Stimulated activated CD8-positive, alpha-beta memory T cell treated with anti-CD3 and anti-CD28 coated beads, Interleukin-4, amount 100 ng/mL, for 1 hour (primary cell): ENCODE measurements around the gene SHLD1.
"Not testable (repeated sequence)": the region's sequence is repeated elsewhere in the genome, so short reads cannot be mapped to it uniquely, and the experiment has no call there.

Experiments used
- DNase-seq, 2 donors: peaks; one replicate each; pipeline ENCODE4 v3.0.0-alpha.2; 2020; ENCODE audit warnings: low read depth in 2 of 2, low spot score in 1 of 2

The SHLD1 gene, protein sequence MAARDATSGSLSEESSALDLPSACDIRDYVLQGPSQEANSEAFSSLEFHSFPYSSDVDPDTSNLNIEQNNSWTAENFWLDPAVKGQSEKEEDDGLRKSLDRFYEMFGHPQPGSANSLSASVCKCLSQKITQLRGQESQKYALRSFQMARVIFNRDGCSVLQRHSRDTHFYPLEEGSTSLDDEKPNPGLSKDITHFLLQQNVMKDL

DNA sequence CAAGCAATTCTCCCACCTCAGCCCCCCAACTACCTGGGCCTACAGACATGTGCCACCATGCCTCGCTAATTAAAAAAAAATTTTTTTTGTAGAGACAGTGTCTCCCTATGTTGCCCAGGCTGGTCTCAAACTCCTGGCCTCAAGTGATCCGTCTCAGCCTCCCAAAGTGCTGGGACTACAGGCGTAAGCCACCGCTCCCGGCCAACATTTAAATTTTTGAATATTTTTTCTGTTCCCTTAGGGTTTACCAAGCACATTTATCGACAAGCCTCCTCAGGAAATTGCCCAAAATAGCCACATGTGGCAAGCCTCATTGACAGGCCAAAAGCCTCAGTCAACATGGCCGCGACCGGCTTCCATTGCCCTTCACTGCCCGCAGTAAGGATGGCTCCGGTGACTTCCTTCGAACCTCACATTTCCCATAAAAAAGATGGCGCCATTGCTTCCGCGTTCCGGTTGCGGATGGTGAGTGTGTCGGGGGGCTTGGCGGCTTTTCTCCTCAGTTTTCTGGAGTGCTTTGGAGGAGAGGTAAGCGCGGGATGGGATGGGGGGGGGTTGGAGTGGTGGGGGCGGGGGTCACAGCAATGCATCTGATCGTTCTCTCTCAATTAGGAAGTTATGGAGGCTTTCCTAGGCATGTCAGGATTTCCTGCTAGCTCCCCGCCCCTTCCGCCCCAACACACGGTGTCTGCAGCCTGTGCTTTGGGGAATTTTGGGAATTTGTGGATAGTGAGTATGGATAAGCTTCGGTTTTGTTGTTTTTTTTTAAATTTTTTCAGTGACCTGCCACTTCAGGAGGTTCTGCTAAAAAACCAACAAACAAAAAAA, at the start of gene SHLD1:
SHLD1 (plus strand) TSS at position 450 of the 828 bp plus-strand sequence. CDS start 22,465 bp downstream, outside the sequence.
- peak; percentile 52 to 65 for DNase-seq

DNA sequence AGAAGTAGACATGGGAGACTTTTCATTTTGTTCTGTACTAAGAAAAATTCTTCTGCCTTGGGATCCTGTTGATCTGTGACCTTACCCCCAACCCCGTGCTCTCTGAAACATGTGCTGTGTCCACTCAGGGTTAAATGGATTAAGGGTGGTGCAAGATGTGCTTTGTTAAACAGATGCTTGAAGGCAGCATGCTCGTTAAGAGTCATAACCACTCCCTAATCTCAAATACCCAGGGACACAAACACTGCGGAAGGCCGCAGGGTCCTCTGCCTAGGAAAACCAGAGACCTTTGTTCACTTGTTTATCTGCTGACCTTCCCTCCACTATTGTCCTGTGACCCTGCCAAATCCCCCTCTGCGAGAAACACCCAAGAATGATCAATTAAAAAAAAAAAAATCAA, 47.9 kb upstream of the SHLD1 start:
- DNase-seq: not testable (repeated sequence)

DNA sequence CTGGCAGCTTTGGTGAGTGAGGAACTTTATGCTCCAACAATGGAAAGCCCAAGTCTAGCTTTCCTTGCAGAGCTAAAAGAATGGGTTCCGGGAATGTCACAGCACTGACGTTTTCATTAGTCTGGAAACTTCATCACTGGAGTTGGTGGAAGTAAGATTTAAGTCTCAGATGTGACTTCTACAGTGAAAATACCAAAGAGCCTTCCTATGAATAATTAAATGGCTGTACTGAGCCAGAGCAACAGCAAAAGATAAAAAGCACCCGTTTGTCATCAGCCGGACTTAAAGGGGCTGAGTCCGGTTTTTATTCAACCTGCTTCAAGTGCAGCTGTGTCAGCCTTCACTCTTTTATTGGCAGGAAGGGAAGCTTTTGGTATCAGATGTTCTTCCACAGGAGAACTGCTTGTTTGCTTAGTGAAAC, 46.5 kb upstream of the SHLD1 start:
- no peak for DNase-seq

DNA sequence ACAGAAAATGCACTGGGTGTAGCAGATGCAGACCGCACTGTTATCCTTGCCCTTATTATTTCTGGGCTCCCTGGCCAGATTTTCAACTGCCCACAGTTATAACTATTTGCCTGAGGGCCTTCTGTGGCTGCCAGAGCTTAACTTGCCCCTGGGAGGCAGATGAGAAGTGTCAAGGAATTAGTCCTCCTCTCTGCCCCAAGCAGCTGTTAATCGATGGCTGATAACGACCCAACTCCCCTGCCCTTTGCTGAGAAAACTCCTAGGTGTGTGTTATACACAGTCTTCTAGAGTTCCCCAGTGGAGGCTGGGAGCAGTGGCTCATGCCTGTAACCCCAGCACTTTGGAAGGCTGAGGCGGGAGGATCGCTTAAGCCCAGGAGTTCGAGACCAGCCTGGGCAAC, 44.4 kb upstream of the SHLD1 start:
- no peak for DNase-seq

DNA sequence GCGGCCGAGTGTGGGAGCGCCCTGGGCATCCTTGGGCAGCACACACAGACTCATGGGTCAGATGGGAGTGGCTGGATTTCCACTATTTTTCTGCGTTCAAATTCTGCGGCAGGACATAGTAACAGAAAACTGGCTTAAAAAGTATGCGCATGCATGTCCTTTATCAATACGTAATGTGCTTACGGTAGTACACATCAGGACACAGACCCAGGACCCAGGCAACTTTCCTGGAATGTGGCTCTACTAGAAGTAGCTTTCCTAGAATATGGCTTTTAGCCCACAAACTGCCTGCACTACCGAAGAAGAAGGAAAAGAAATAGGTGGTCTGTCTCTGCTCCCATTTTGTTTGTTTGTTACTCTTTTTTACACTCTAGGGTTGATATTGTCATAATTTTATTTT, 43.4 kb upstream of the SHLD1 start:
- no peak for DNase-seq

DNA sequence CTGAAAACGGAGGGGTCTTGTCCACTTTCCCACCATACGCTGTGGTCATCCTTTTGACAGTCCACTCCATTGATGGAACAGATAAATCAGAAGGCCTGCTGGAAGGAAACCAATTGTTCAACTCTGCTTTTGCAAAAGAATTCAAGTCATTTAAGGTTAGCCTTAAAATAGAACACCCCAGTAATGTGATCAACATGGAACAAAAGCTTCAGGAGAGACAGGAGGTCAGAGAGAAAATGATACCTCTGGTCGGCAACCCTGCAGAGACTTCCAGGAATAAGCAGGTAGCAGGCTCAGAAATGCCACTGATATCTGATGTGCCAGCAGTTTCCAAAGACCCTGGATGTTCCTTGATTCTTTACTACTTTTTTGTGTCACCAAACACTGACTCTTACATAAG, 39.6 kb upstream of the SHLD1 start:
- DNase-seq: no peak

DNA sequence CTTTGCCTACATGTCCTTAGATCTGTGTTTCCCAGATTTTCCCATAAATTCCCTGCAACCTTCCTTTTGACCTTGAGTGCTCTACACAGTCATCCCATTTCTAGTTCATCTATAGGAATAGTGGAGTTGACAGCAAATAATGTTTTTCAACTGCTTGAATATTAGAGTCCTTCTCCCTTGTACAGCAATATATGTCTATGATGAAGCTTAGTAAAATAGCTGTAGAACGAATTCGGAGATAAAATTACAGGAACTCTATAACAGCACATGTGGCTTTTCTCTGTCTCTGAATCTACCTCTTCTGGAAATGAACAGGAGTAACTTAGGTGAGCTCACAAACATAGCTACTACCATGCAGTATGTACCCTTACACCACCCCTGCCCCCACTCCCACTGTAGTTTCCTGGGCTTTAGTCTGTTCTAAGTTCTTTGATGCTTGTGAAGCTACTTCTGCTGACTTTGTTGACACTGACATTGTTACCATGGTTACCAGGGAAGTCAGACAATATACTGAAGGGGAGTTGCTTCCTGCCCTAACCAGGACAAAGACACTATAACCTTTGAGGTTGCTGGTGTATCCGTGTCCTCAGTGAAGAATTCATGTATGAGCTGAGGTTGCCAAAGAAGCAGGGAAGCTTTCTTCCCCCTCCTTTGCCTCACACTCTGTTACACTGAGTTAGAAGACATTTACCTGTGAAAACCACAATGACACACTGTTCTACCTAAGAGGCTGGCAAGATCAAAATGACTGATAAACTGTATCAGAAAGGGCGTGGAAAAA, 35.8 kb upstream of the SHLD1 start:
- peak in 1 of 2 donors; percentile 57 for DNase-seq

DNA sequence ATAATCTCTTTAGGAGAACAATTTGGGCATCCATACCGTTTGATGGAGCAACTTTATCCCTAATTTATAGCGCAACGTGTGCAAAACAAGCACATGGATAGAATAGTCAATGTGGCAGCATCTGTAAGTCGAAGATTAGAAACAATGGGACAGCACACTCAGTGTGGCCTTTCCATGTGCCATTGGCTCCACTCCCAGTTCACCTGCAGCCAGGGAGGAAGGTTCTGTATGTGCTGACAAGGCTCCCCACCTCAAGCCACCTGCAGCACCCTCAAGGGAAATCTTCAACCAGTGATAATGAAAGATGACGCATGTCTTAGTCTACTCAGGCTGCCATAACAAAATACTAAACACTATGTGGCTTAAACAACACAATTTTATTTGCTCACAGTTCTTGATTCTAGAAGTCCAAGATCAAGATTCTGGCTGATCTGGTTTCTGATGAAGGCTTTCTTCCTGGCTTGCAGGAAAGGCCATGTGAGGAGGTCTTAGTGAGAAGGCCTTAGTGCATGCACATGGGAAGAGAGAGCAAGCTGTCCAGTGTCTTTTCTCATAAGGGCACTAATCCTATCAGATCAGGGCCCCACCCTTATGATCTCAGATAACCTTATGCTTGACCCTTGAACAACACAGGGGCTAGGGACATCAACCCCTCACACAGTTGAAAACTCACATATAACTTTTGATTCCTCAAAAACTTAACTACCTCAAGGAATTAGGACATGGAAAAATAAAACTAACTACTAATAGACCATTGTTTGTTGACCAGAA, 34.9 kb upstream of the SHLD1 start:
- DNase-seq: no peak

DNA sequence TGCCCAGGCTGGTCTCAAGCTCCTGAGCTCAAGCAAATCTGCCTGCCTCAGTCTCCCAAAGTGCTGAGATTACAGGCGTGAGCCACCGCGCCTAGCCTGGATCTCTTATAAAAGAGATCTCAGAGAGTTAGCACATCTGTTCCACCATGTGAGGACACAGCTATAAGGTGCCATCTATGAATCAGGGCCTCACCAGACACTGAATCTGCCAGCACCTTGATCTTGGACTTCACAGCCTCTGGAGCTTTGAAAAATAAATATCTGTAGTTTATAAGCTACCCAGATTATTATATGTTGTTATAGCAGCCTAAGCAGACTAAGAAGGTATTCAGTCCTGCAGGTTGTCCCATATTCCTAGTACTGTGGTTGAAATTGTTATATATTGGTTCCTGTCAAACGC, 33.2 kb upstream of the SHLD1 start:
- DNase-seq: no peak

DNA sequence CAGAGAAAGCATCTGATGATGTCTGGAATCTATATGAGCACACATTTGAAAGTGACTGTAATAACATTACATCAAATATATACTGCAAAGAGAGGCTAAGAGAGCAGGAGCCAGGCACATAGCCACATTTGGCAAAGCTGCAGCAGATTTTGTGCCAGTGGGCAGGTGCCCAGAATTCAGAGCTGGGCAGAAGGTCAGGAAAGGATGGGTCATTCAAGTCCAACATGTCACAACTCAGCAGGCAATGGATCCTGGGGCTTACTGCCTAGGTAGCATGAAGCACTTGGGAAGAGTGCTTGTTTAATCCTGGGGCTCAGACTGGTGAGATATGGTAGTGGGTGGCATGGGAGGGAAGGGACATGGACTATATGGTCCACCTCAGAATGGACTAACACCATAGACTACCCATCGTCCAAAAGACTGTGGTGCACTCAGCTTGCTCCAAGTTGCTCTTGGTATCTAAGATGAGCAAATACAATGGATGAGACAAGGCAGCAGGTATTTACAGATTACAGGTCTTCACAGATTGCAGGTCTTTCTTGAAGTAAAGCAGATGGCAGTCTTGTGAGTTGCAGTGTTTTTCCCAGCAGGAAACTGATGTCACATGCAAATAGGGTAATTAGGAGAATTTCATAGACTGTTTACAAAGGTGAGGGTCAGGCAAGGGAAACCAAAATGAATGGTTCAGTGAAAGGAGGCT, 31.2 kb upstream of the SHLD1 start:
- DNase-seq: no peak

DNA sequence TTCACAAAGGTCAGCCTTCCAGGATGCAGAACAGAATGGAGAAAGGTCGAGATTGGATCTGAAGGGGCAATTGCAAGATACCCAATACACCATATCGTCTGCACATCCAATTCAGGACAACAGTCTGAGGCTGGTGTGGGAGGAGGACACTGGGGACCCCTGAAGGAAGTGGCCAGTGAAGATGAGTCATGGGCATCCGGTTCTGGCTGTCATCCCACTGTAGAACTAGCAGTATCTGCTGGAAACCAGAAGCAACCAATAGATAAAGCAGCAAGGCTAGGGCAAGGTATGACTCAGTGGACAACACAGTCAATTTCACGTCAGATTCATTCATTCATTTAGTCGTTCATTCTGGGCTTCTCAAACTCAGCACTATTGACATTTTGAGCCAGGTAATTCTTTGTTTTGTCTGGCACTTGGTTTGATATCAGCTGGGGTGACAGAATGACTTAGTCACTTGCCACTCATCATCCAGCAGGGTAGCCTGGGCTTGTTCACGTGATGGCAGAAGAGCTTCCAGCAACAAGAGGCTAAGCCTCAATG, 30.3 kb upstream of the SHLD1 start:
- no peak for DNase-seq

DNA sequence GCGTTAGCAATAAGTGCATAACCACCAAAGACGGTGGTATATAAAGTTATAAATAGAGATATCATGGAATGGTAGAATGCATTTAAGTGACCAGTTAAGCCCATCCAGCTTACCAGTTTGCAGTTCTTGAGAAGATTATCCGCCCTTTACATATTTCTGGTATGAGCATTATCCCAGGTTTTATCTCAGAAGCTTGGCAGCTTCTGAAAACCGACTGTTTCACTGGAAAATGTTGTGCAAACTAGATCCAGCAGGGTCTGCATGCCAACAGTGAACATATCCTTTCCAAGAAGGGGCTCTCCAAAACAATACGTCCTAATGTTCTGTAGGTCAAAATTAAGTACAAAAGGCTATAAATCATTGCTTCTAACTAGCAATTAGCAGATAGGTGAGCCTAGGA, 29.5 kb upstream of the SHLD1 start:
- DNase-seq: no peak

DNA sequence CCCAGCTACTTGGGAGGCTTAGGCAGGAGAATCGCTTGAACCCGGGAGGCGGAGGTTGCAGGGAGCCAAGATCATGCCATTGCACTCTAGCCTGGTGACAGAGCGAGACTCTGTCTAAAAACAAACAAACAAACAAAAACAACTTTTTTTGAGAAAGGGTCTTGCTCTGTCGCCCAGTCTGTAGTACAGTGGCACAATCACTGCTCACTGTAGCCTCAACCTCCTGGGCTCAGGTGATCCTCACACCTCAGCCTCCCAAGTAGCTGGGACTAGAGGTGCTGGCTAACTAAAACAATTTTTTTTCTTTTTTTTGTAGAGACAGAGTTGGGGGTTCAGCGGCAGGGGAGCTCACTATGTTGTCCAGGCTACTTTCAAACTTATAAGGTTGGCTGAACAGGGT, 28.8 kb upstream of the SHLD1 start:
- not testable (repeated sequence) for DNase-seq

DNA sequence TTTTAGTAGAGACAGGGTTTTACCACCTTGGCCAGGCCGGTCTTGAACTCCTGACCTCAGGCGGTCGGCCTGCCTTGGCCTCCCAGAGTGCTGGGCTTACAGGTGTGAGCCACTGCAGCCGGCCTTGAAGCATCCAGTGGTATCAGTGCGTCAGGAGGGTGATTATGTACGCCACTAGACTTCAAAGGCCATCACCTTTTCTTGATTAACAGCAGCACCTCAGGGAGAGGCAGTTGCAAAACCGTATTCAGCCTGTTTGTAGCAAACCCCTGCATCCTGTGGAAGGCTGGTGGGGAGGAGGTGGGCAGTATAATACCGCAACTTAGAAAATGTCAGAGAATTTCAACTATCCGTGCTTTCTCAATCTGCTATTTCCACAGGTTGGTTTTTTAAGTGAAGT, 27.3 kb upstream of the SHLD1 start:
- DNase-seq: no peak

DNA sequence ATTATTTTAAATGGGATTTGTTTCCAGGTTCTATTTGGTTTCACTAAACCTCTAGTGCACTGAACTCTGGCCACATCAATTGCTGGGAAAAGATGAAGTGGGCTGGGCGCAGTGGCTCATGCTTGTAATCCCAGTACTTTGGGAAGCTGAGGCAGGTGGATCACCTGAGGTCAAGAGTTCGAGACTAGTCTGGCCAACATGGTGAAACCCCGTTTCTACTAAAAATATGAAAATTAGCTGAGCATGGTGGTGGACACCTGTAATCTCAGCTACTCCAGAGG, 25.1 kb upstream of the SHLD1 start:
- not testable (repeated sequence) for DNase-seq

DNA sequence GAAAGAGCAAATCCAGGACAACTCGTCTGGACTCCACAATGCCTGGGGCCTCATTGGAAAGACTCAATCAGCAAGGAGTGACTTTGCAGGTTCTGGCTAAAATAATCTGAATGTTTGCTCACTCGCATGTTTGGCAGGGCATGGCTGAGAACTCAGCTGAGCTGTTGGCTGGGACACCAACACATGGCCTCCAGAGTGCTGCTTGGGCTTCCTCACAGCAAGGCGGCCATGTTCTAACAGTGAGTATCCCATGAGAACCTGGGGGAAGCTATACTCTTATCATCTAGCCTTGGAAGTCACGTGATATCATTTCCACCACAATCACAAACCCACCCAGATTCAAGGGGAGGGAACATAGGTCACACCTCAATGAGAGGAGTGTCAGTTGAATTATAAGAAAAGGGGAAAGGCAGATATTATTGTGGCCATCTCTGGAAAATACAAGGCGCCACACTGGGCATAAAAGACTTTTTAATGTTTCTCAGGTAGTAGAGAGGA, 23.1 kb upstream of the SHLD1 start:
- DNase-seq: no peak

DNA sequence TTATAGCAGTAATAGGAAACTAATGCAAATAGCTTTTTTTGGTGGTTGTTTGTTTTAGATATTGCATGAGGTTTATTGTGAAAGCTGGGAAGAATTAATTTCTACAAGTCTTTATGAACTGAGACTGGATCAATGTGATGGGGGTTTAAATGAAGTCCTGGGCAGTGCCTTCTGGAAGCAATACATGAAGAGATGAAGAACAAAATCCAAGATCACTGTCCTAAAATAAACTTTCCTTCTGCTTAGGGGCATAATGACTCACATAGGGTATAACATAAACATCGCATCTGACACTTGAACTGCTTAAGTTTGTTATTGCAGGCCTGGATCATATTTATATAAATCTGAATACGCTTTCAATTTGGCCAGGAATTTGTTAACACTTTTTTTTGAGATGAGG, 20.9 kb upstream of the SHLD1 start:
- DNase-seq: no peak

DNA sequence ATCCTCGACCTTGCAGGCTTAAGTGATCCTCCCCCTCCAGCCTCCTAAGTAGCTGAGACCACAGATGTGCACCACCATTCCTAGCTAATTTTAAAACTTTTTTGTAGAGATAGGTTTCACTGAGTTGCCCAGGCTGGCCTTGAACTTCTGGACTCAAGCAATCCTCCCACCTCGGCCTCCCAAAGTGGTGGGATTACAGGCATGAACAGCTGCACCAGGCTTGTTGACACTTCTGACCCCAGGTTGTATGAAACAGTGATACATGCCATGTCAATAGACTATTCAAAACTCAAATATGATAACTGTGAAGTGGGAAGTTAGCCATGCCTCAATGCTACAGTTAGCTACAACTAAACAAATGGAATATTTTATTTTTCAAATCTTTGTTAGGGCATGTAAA, 20.1 kb upstream of the SHLD1 start:
- no peak for DNase-seq

DNA sequence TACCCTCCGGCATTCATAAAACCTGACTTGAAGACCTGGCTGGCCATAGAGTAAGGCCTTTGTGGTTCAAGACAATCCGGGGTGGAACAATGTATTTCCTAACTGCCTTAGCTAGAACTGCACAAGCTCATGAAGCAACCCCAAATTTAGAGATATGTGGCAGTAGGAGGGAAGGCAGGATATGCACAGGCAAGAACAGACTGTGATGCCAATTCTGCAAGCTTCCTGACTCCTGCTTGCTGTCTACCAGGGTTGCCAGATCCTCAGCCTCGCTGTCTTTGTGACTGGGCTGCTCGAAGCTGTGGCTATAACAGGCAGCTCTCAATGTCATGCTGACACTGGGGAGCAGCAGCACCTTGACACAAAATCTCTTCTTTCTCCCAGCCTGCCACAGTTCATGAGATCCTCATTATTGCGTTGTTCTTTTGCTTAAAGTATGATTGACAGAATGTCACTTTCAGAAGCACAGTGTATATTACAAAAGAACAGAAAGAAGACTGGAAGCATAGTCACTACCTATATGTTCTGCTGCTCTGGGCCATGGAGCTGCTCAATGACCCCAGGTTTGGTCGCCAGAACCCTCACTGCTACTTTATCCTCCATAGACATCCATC, 18.3 kb upstream of the SHLD1 start:
- no peak for DNase-seq

DNA sequence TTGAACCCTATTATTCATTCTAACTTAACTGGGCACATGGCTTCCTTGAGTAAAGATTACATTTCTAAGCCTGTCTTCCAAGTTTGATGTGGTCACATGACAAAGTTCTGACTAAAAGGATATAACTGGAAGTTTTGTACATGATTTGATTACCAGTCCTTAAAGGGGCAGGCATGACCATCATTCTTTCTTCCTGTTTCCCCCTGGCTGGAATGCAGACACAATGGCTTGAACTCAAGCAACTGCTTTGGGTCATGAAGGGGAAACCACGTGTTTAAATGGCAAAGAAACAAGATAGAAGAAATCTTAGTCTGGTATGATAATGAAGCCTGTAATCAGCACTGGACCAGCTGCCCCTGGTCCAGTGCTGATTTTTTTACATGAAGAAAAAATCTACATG, 15.6 kb upstream of the SHLD1 start:
- no peak for DNase-seq
